NK-92 treated with Interleukin-12 subunit alpha and Interleukin-12 subunit beta, amount 100 ng/mL, for 24 hours (cell line): ENCODE data around the gene EARS2.
"Not testable (repeated sequence)": the region's sequence is repeated elsewhere in the genome, so short reads cannot be mapped to it uniquely, and the experiment has no call there.

Experiments
- DNase-seq: peaks from one replicate; lab custom pipeline; 2025; lab: John Stamatoyannopoulos, UW

The EARS2 gene

GRCh38 chr16:23527961-23528643 is 29.0 kb downstream of the EARS2 start:
- no peak for DNase-seq

- DNase-seq, result no peak
Observed at GRCh38 chr16:23524886-23525285, 32.3 kb downstream of the EARS2 start.

- no peak for DNase-seq
Observed at GRCh38 chr16:23523876-23524385, 33.2 kb downstream of the EARS2 start.

GRCh38 chr16:23523321-23523720 is 33.8 kb downstream of the EARS2 start:
- DNase-seq, result no peak

GRCh38 chr16:23521965-23522364 is 35.2 kb downstream of the EARS2 start:
- no peak for DNase-seq

- DNase-seq, result no peak
Observed at GRCh38 chr16:23521037-23521743, 36.0 kb downstream of the EARS2 start.

GRCh38 chr16:23520500-23520899 is 36.6 kb downstream of the EARS2 start:
- no peak for DNase-seq

GRCh38 chr16:23519282-23519681 is 37.9 kb downstream of the EARS2 start:
- DNase-seq, result no peak

- DNase-seq, result no peak
Observed at GRCh38 chr16:23518435-23518891, 38.7 kb downstream of the EARS2 start.

- DNase-seq, result no peak
Observed at GRCh38 chr16:23516366-23517137, 40.6 kb downstream of the EARS2 start.

GRCh38 chr16:23515881-23516280 is 41.3 kb downstream of the EARS2 start:
- DNase-seq, result no peak

- no peak for DNase-seq
Observed at GRCh38 chr16:23514381-23515152, 42.6 kb downstream of the EARS2 start.

GRCh38 chr16:23512168-23512695 is 44.9 kb downstream of the EARS2 start:
- no peak for DNase-seq

- DNase-seq, result no peak
Observed at GRCh38 chr16:23511731-23512130, 45.4 kb downstream of the EARS2 start.

GRCh38 chr16:23510915-23511270 is 46.3 kb downstream of the EARS2 start:
- not testable (repeated sequence) for DNase-seq

GRCh38 chr16:23510164-23510914 is 46.8 kb downstream of the EARS2 start, which contains the start of gene GGA2:
TSS of gene GGA2 (minus strand) at chr16:23510494. CDS start at chr16:23510411, 83 bp downstream.
- peak; percentile 63 for DNase-seq

- DNase-seq, result no peak
Observed at GRCh38 chr16:23509782-23510163, 47.4 kb downstream of the EARS2 start.

- no peak for DNase-seq
Observed at GRCh38 chr16:23509441-23509754, 47.8 kb downstream of the EARS2 start.

- no peak for DNase-seq
Observed at GRCh38 chr16:23508589-23509440, 48.3 kb downstream of the EARS2 start.

- no peak for DNase-seq
Observed at GRCh38 chr16:23506606-23506994, 50.5 kb downstream of the EARS2 start.
